ENCODE results near the gene FKBP14. TPM values are rescaled to one million over a fixed set of nuclear protein-coding genes. Genes with fewer than 3 reads are reported as not detected.
A peak's percentile ranks its signal among the peaks of the same experiment; 100 is the strongest.

The FKBP14 gene
- total RNA-seq, 2 experiments from 2014 or later = 7.2 to 8.3 TPM

DNA sequence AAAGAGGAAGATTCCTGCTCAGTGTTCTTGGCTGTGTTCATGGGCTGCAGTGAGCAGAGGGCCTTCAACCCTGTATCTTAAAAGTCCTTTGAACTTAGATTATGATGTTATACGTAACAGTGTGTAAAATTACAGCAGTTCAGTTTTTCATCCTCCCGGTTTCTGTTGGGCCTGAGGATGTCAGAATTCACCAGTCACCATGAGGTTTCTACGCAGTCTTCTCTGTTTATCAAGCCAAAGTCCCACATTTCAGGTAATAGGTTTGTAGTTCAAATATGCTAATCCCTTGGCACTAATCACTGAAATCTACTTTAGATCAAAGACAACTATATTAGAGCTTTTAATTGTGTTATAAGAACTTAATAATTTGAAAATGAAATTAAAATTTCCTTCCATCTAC, 26.6 kb upstream of the FKBP14 start:
- Mint-ChIP-seq H3K27me3 (no peaks in the 10 kb centered on the region), H3K4me3 (no peak overlapping the region), H3K9me3 (ENCODE audit: low read depth) (no peaks in the 10 kb centered on the region), H3K36me3 (ENCODE audit: low read depth) (peaks cover 21% of the 10 kb centered on the region), H3K27ac (no peak overlapping the region), H3K4me1 (peaks cover 2% of the 10 kb centered on the region)
- ATAC-seq = no peak
- ChIA-PET CTCF (interaction anchor here (2.5 kb wide), 1 partner anchor 9 kb away, joined by 5 read pairs; no protein-coding TSS in a partner anchor), POLR2A (no interaction called here)
- no peak for DNase-seq
- intact Hi-C loops (cut with DNase I, micrococcal nuclease) = no loop called here

DNA sequence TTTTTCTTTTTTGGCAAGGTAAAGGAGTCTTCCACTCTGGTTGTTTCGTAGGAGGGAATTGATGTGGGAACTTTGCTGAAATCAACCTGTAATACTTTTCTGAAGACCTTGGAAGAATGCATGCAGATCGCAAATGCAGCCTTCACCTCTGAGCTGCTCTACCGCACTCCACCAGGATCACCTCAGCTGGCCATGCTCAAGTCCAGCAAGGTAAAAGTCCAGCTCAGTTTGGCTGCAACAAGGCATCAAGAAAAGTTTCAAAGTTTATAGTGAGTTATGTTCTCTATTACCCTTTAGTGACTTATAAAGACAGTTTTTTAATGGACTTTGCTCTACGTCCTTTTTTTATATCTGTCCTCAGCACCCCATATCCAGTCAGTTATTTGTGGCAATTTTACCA, 22.7 kb upstream of the FKBP14 start:
- Mint-ChIP-seq H3K27me3 (no peaks in the 10 kb centered on the region), H3K9me3 (ENCODE audit: low read depth) (no peaks in the 10 kb centered on the region), H3K36me3 (ENCODE audit: low read depth) (peaks cover 29% of the 10 kb centered on the region), H3K4me3 (no peak overlapping the region), H3K27ac (no peak overlapping the region), H3K4me1 (peaks cover 2% of the 10 kb centered on the region)
- ChIA-PET CTCF (no interaction called here), POLR2A (no interaction called here)
- intact Hi-C loops (cut with DNase I, micrococcal nuclease) = no loop called here
- ATAC-seq = no peak
- DNase-seq = no peak

DNA sequence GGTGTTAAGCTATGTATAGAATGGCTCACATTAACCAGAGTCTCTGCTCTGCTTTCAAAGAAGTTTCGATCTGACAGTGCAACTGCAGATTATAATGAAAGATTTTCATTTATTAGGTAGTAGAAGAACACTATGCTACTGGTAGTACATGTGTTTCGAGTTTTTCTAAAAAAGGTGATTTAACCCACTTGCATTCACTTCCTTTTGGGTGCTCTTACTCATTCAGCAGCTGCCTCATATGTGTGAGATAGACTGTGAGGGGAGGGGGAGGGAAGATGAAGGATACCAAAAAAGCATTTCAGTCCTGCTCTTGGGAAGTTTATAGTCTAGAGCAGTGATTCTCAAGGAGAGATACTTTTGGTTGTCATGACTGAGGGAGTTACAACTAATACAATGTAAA, 22.1 kb upstream of the FKBP14 start:
- Mint-ChIP-seq H3K27ac (no peak overlapping the region), H3K36me3 (ENCODE audit: low read depth) (peaks cover 29% of the 10 kb centered on the region), H3K27me3 (no peaks in the 10 kb centered on the region), H3K9me3 (ENCODE audit: low read depth) (no peaks in the 10 kb centered on the region), H3K4me1 (peaks cover 2% of the 10 kb centered on the region), H3K4me3 (no peak overlapping the region)
- ChIA-PET POLR2A (no interaction called here), CTCF (interaction anchor here (1.1 kb wide), 1 partner anchor 16 kb away, joined by 6 read pairs; no protein-coding TSS in a partner anchor)
- ATAC-seq (peak; percentile 26), DNase-seq (no peak)
- intact Hi-C loops (cut with DNase I, micrococcal nuclease) = no loop called here

DNA sequence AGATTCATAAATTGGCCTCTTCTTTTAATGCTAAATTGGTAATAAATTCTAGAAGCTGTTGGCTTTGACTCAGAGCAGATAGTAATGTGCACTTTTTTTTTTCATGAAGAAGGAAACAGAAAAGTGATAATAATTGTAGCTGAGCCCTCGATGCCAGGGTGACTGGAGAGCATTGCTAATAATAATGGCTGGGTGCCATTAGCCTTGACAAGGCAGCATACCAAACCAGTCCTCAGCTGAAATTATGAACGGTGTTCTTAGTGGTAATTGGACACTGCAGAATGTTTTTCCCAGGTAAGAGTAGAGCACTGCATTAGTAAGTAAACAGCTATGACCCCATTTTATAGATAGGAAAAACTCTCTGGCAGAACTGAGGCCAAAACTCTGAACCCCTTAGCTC, 20.6 kb upstream of the FKBP14 start:
- Mint-ChIP-seq H3K4me1 (peaks cover 4% of the 10 kb centered on the region), H3K27ac (no peak overlapping the region), H3K36me3 (ENCODE audit: low read depth) (peaks cover 25% of the 10 kb centered on the region), H3K9me3 (ENCODE audit: low read depth) (no peaks in the 10 kb centered on the region), H3K27me3 (no peaks in the 10 kb centered on the region), H3K4me3 (no peak overlapping the region)
- CTCF ChIA-PET = interaction anchor here (0.6 to 0.9 kb wide), 2 partner anchors 44 to 954 kb away, joined by 3 read pairs; no protein-coding TSS in a partner anchor
- no peak for ATAC-seq
- POLR2A ChIA-PET = no interaction called here
- DNase-seq = no peak
- intact Hi-C loops (cut with DNase I, micrococcal nuclease) = no loop called here

DNA sequence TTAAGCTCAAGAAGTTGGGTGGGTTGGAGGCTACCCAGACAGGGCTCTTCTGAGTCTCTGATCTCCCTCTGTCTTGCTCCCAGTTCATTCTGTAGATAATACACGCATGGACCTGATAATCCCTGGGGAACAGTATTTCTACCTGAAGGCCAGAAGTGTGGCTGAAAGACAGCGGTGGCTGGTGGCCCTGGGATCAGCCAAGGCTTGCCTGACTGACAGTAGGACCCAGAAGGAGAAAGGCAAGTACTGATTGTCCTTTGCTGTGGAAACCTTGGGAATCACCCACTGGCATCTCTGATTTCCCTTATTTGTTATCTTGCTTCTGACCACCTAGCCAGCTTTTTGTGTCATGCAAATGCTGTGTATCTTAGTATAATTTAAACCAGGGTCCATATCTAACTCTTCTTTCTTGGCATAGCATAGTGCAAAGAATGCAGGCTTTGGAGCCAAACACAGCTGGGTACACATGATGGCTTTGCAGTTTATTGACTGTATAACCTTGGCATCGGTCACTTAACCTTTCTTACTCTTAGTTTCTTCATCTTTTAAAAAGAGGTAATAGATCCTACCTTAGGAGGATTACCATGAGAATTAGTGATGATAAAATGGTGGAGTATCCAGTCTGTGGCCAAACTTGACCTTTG, 19.7 kb upstream of the FKBP14 start:
- ChIA-PET POLR2A (no interaction called here), CTCF (no interaction called here)
- Mint-ChIP-seq H3K4me1 (peaks cover 5% of the 10 kb centered on the region), H3K27ac (no peak overlapping the region), H3K36me3 (ENCODE audit: low read depth) (peaks cover 25% of the 10 kb centered on the region), H3K4me3 (no peak overlapping the region), H3K9me3 (ENCODE audit: low read depth) (no peaks in the 10 kb centered on the region), H3K27me3 (no peaks in the 10 kb centered on the region)
- DNase-seq = no peak
- intact Hi-C loops (cut with DNase I, micrococcal nuclease) = no loop called here
- no peak for ATAC-seq

DNA sequence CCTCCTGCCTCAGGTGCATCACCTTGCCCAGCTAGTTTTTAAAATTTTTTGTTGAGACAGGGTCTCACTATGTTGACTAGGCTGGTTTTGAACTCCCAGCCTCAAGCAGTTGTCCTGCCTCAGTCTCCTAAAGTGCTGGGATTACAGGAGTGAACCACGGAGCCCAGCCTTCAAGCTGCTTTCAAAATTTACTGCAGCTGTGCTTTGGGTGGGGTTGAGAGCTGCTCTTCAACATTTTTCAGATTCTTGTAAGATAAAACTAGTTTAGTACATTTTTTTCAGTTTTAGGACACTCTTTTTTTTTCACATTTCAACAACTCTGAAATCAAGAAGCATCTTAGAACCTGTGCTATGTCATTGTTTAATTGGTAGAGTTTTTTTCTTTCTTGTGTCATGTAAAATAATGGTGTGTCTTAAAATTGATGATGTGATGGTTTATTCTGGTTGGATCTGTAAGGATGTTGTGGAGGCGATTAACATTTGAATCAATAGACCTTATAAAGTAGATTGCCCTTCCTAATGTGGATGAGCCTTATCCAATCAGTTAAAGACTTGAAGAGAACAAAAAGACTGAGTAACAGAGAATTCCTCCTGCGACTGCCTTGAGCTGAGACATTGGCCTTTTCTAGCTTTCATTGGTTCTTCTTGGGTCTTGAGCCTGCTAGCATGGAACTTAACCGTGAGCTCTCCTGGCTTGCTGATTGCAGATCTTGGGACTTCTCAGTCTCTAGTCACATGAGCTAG, 15.2 kb upstream of the FKBP14 start:
- no peak for ATAC-seq
- intact Hi-C loops (cut with DNase I, micrococcal nuclease) = no loop called here
- CTCF ChIA-PET = interaction anchor here (1.0 kb wide), 1 partner anchor 13 kb away, joined by 3 read pairs; the partner anchor contains the start of gene PLEKHA8
- POLR2A ChIA-PET = no interaction called here
- Mint-ChIP-seq H3K36me3 (ENCODE audit: low read depth) (peaks cover 10% of the 10 kb centered on the region), H3K9me3 (ENCODE audit: low read depth) (no peaks in the 10 kb centered on the region), H3K4me3 (no peak overlapping the region), H3K27me3 (no peaks in the 10 kb centered on the region), H3K4me1 (peaks cover 15% of the 10 kb centered on the region), H3K27ac (no peak overlapping the region)
- no peak for DNase-seq

DNA sequence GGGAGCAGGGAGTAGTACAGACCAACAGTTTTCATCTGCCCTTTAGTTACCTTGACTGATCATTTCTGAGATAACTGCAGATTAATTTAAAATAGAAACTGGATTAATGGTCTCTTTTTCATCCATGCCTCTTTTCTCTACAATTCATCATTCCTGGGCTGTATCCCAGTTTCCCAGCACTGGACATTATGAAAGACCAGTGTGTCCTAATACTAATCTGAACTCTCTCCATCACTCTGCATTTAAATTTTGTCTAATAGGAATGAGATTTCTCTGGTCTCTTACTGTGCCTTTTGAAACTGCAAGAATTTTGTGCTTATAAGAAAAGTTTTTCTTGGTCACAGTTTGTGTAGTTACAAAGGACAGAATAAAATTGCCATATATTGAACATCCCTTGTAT, 14.4 kb upstream of the FKBP14 start:
- DNase-seq (no peak), ATAC-seq (no peak)
- H3K36me3 Mint-ChIP-seq (ENCODE audit: low read depth) = peaks cover 2% of the 10 kb centered on the region
- peaks cover 15% of the 10 kb centered on the region for H3K4me1 Mint-ChIP-seq
- intact Hi-C loops (cut with DNase I, micrococcal nuclease) = no loop called here
- H3K4me3 Mint-ChIP-seq = no peak overlapping the region
- no peaks in the 10 kb centered on the region for H3K9me3 Mint-ChIP-seq (ENCODE audit: low read depth)
- no peak overlapping the region for H3K27ac Mint-ChIP-seq
- CTCF ChIA-PET = no interaction called here
- POLR2A ChIA-PET = no interaction called here
- H3K27me3 Mint-ChIP-seq = no peaks in the 10 kb centered on the region

DNA sequence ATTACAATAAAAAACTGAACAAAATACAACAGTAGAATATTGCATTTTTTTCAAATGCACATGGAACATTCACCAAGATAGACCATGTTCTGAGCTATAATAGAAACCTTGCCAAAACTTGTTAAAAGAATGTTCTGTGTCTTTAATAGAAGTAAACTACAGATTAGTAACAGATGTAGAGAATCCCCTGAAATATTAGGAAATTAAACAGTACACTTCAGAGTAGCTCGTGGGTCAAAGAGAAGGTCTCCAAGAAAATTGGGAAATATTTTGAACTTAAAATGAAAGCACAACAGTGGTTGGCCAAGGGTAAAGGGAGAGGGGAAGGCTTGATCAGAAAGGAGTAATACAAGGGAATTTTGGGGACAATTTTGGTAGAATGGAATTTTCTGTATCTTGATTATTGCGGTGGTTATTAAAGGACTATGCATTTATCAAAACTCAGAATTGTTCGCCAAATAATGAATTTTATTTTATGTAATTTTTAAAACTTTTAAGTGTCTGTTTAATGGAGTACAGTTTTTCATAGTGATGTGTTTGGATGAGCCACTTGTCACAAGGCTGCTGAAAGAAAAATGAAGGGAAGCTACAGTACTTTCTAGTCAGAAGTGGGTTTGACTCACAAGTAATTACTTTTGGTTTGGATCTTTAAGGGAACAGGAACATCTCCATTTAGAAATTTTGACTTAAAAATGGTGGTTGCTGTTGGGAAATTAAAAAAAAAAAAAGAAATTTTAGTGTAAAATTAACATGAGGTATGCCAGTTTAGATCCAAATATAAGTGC, 11.9 kb upstream of the FKBP14 start:
- H3K4me3 Mint-ChIP-seq = no peak overlapping the region
- no peaks in the 10 kb centered on the region for H3K36me3 Mint-ChIP-seq (ENCODE audit: low read depth)
- no peak for DNase-seq
- H3K27ac Mint-ChIP-seq = no peak overlapping the region
- no peaks in the 10 kb centered on the region for H3K9me3 Mint-ChIP-seq (ENCODE audit: low read depth)
- ChIA-PET POLR2A (no interaction called here), CTCF (interaction anchor here (1.6 kb wide), 1 partner anchor 40 kb away, joined by 3 read pairs; no protein-coding TSS in a partner anchor)
- ATAC-seq = no peak
- H3K27me3 Mint-ChIP-seq = no peaks in the 10 kb centered on the region
- H3K4me1 Mint-ChIP-seq = peaks cover 15% of the 10 kb centered on the region
- intact Hi-C loops (cut with DNase I, micrococcal nuclease) = no loop called here

DNA sequence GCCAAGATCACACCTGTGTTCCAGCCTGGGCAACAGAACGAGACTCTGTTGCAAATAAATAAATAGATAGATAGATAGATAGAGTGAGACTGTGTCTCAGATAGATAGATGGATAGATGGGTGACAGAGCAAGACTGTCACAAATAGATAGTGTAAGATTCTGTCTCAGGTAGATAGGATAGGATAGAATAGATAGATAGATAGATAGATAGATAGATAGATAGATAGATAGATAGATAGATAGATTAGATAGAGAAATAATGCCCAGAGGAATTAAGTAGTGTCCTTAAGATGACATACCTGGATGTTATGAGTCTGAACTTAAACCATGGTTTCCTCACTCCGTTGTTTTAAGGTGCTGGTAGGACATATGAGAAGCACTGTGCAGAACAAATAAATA, 9.7 kb upstream of the FKBP14 start:
- Mint-ChIP-seq H3K27ac (no peak overlapping the region), H3K9me3 (ENCODE audit: low read depth) (no peaks in the 10 kb centered on the region), H3K27me3 (no peaks in the 10 kb centered on the region), H3K4me3 (no peak overlapping the region), H3K36me3 (ENCODE audit: low read depth) (no peaks in the 10 kb centered on the region), H3K4me1 (peaks cover 16% of the 10 kb centered on the region)
- ChIA-PET POLR2A (no interaction called here), CTCF (interaction anchor here (0.6 to 1.0 kb wide), 2 partner anchors 26 to 130 kb away, joined by 3 read pairs; no protein-coding TSS in a partner anchor)
- intact Hi-C loops (cut with DNase I, micrococcal nuclease) = no loop called here
- ATAC-seq = no peak
- DNase-seq = no peak

DNA sequence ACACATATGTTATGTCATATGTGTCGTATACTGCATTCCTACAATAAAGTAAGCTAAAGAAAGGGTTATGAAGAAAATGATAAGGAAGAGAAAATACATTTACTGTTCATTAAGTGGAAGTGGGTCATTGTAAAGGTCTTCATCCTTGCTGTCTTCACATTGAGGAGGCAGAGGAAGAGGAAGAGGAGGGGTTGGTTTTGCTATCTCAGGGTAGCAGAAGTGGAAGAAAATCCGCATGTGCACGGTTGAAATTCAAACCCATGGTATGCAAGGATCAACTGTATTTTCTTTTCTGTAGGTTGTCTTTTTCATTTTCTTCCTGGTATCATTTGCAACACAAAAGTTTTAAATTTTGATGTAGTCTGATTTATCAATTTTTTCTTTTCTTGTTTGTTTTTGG, 8.0 kb upstream of the FKBP14 start:
- ATAC-seq = no peak
- H3K36me3 Mint-ChIP-seq (ENCODE audit: low read depth) = no peaks in the 10 kb centered on the region
- H3K27ac Mint-ChIP-seq = no peak overlapping the region
- peaks cover 7% of the 10 kb centered on the region for H3K4me1 Mint-ChIP-seq
- ChIA-PET POLR2A (no interaction called here), CTCF (no interaction called here)
- no peak overlapping the region for H3K4me3 Mint-ChIP-seq
- H3K27me3 Mint-ChIP-seq = no peaks in the 10 kb centered on the region
- intact Hi-C loops (cut with DNase I, micrococcal nuclease) = no loop called here
- H3K9me3 Mint-ChIP-seq (ENCODE audit: low read depth) = no peaks in the 10 kb centered on the region
- no peak for DNase-seq

DNA sequence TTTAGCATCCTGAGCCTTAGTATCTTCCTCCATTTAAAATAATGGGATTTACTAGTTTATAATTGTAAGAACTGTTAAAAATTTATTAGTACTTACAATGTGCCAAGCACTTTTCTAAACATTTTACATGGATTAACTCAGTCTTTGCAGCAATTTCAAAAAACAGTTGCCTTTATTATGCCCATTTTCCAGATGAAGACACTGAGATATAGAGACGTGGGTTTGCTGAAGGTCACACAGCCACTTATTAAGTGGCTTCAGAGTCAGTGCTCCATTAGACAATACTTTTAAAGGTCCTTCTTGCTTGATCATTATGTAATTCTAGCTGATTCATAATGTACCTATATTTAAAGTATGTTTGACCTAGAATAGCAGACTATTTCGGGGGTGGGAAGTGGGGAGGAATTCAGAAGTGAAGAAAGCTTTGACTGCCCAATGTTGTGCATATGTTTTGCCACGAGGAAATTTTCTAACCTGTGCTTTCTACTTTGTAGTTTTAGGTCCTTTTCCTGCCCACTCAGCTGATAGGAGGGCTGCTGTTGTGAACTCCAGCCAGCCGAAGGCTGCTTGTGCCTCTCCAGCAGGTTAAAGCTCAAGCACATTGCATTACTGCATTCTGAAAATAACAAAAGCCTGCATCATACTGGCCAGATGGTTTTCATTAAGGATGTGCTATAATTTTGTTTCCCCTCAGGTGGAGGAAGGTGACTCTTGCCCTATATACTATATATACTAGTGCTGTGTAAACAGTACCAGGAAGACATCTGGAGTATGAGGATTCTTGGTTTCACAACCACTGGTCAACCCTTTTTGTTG, 6.0 kb upstream of the FKBP14 start:
- H3K27me3 Mint-ChIP-seq = no peaks in the 10 kb centered on the region
- intact Hi-C loops (cut with DNase I, micrococcal nuclease) = no loop called here
- no peaks in the 10 kb centered on the region for H3K36me3 Mint-ChIP-seq (ENCODE audit: low read depth)
- no peak for ATAC-seq
- peaks cover 6% of the 10 kb centered on the region for H3K4me1 Mint-ChIP-seq
- H3K9me3 Mint-ChIP-seq (ENCODE audit: low read depth) = no peaks in the 10 kb centered on the region
- DNase-seq = no peak
- ChIA-PET POLR2A (no interaction called here), CTCF (no interaction called here)
- no peak overlapping the region for H3K4me3 Mint-ChIP-seq
- H3K27ac Mint-ChIP-seq = no peak overlapping the region

All from activated CD4-positive, alpha-beta T cell treated with anti-CD3 and anti-CD28 coated beads for 36 hours (primary cell).